ENCODE data around the gene FBXO44.
"Not testable (repeated sequence)": the region's sequence is repeated elsewhere in the genome, so short reads cannot be mapped to it uniquely, and the experiment has no call there.

FBXO44 gene, protein sequence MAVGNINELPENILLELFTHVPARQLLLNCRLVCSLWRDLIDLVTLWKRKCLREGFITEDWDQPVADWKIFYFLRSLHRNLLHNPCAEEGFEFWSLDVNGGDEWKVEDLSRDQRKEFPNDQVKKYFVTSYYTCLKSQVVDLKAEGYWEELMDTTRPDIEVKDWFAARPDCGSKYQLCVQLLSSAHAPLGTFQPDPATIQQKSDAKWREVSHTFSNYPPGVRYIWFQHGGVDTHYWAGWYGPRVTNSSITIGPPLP

DNA sequence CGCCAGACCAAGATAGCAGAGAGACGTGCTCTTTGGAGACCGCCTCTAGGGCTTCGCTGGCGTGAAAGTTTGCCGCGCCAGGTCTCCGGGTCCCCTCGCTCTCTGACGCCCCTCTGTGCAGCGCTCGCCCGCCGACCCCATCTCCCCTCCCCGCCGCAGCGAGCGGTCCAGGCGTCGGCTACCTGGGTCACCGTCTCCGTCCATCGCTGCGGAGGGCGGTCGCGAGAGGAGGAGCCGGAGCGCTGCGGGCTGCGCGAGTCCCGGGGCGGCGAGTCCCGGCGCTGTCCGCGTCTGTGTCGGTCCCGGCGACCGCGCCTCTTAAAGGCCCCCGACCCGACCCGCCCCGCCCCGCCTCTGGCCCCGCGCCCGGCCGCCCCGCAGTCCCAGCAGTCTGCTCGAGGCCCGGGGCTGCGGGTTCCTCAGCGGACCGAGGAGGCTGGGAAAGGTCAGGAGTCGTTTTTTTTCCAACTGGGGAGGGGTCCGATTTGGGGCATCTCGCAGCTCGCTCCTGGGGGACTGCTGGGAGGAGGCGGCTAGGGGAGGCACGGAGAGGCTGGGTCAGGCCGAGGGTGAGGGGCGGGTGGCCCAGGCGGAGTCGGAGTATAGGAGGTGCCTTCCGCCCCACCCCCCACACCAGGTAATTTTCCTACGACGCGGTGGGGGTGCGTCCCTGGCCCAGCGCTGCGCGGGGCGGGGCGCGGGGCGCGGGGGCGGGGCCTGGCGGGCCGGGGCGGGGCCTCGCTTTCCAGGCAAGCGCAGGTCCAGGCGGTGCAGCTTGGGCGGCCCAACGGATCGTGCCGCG lies at the start of gene FBXO44, which contains the start of gene FBXO2:
FBXO44 (plus strand) TSS at position 741 of the 802 bp plus-strand sequence. CDS start 959 bp downstream, outside the sequence.
FBXO2 (minus strand) TSS at position 293 of the 802 bp plus-strand sequence; CDS start at position 204, 89 bp downstream.
- no peak for DNase-seq (ENCODE audit: low read depth)
- TF ChIP-seq, protein P1, sequence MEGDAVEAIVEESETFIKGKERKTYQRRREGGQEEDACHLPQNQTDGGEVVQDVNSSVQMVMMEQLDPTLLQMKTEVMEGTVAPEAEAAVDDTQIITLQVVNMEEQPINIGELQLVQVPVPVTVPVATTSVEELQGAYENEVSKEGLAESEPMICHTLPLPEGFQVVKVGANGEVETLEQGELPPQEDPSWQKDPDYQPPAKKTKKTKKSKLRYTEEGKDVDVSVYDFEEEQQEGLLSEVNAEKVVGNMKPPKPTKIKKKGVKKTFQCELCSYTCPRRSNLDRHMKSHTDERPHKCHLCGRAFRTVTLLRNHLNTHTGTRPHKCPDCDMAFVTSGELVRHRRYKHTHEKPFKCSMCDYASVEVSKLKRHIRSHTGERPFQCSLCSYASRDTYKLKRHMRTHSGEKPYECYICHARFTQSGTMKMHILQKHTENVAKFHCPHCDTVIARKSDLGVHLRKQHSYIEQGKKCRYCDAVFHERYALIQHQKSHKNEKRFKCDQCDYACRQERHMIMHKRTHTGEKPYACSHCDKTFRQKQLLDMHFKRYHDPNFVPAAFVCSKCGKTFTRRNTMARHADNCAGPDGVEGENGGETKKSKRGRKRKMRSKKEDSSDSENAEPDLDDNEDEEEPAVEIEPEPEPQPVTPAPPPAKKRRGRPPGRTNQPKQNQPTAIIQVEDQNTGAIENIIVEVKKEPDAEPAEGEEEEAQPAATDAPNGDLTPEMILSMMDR (conservative IDR thresholded peaks at IDR 0.05; ENCODE audit: low read depth, low read length) = no peak
- H3K4me3 ChIP-seq (ENCODE audit: low read depth, low read length) = peak within 1 kb of the TSS; percentile 68

DNA sequence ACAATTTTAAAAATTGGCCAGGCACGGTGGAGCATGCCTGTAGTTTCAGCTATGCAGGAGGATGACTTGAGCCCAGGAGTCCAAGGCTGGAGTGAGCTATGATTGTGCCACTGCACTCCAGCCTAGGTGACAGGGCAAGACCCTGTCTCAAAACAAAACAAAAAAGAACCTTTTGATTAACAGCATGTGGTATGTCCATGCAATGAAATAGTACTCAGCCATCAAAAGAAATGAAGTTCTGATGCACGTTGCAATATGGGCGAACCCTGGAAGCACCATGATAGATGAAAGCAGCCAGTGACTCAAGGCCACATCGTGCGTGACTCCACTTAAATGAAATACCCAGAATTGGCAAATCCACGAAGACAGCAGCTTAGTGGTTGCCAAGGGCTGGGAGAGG lies 47.9 kb upstream of the FBXO44 start:
- TF ChIP-seq, protein P1 (conservative IDR thresholded peaks at IDR 0.05; ENCODE audit: low read depth, low read length) = no peak
- H3K4me3 ChIP-seq (ENCODE audit: low read depth, low read length) = no peak overlapping the region
- no peak for DNase-seq (ENCODE audit: low read depth)

DNA sequence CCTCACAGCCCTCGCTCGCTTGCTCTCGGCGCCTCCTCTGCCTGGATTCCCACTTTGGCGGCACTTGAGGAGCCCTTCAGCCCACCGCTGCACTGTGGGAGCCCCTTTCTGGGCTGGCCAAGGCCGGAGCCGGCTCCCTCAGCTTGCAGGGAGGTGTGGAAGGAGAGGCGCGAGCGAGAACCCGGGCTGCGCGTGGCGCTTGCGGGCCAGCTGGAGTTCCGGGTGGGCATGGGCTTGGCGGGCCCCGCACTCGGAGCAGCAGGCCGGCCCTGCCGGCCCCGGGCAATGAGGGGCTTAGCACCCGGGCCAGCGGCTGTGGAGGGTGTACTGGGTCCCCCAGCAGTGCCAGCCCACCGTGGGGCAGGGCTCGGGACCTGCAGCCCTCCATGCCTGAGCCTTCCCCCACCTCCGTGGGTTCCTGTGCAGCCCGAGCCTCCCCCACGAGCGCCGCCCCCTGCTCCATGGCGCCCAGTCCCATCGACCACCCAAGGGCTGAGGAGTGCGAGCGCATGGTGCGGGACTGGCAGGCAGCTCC lies 46.0 kb upstream of the FBXO44 start:
- not testable (repeated sequence) for H3K4me3 ChIP-seq (ENCODE audit: low read depth, low read length); DNase-seq (ENCODE audit: low read depth)

DNA sequence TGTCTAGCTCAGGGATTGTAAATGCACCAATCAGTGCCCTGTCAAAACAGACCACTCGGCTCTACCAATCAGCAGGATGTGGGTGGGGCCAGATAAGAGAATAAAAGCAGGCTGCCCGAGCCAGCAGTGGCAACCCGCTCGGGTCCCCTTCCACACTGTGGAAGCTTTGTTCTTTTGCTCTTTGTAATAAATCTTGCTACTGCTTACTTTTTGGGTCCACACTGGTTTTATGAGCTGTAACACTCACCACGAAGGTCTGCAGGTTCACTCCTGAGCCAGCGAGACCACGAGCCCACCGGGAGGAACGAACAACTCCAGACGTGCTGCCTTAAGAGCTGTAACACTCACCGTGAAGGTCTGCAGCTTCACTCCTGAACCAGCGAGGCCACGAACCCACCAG lies 45.3 kb upstream of the FBXO44 start:
- H3K4me3 ChIP-seq (ENCODE audit: low read depth, low read length); DNase-seq (ENCODE audit: low read depth): not testable (repeated sequence)

DNA sequence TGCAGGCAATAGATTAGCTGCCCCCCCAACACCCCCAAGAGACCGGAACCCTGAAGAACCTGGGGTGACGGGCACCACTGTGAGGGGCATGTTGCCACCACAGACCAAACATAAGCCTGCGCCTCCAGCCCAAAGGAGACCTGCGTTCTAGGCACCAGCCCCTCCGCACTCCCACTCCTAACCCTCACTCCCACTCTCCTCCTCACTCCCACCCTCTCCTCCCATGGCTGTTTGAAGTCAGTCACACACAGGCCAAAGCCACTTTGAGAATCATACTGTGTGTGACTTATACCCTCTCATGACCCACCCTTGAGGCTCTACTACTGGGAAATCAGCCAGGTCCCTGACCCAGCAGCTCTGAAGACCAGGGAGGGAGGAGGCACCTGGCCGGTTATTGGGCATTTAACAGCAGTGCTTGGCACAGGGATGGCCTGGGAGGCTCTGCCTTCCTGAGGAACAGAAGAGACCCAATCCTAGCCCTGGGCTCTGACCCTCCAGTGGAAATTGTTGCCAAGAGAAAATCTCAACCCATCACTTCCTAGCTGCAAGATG lies 44.0 kb upstream of the FBXO44 start:
- TF ChIP-seq, protein P1 (conservative IDR thresholded peaks at IDR 0.05; ENCODE audit: low read depth, low read length) = no peak
- no peak overlapping the region for H3K4me3 ChIP-seq (ENCODE audit: low read depth, low read length)
- no peak for DNase-seq (ENCODE audit: low read depth)

DNA sequence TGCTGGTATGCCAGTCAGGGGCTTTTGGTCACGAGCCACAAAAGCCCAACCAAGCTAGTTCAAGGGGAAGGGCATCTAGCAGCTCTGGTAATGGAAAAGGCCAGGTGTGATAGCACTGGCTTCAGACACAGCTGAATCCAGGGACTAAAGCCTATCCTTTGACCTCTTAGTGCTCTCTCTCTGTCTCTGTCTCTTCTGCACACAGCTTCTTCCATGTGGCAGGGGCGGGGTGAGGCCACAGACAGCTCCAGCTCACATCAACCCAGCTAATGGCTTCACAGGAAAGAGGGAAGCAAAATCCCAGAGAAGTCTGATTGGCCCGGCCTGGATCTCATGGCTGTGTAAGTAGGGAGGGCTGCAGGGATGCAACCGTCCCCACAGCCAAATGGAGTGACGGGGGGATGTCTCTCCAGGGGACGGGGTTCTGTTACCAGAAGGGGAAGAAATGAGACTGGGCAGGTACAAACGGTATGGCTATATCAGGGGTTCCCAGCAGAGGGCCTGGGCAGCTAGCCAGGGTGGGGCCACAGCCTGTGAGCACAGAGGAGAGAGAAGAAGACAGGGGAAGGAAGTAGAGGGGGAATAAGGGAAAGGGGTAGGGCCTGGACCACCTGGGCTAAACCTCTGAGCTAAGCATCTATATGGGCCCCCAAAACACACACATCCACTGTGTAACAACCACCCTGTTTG lies 42.9 kb upstream of the FBXO44 start:
- H3K4me3 ChIP-seq (ENCODE audit: low read depth, low read length) = no peak overlapping the region
- TF ChIP-seq, protein P1 (conservative IDR thresholded peaks at IDR 0.05; ENCODE audit: low read depth, low read length) = no peak
- DNase-seq (ENCODE audit: low read depth) = no peak

DNA sequence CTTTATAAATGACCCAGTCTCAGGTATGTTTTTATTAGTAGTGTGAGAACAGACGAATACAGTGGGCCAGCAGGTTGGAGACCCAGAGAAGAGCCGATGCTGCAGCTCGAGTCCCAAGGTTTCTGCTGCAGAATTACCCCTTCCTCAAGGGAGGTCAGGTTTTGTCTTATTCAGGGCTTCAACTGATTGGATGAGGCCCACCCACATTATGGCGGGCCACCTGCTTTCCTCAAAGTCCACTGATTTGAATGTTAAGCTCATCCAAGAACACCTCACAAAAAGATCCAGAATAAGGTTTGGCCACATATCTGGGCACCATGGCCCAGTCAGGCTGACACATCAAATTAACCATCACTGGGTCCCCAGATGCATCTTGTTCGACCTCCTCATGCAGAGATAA lies 41.3 kb upstream of the FBXO44 start:
- no peak overlapping the region for H3K4me3 ChIP-seq (ENCODE audit: low read depth, low read length)
- no peak for DNase-seq (ENCODE audit: low read depth)
- TF ChIP-seq, protein P1 (conservative IDR thresholded peaks at IDR 0.05; ENCODE audit: low read depth, low read length) = no peak

All from choroid plexus epithelial cell (primary cell).